HCT116 (cell line): ENCODE data around the gene LRP1B. TPM values are rescaled to one million over a fixed set of nuclear protein-coding genes. Genes with fewer than 3 reads are reported as not detected.

Experiments used
- ATAC-seq: fragments of 200-7000 bp; cut with Tn5 transposase; 2 replicates; pipeline ENCODE4 v1.9.1; 2020; ENCODE audit warnings: mild to moderate bottlenecking, moderate library complexity
- BruUV-seq: library from RNA; stranded (reverse); fragments of 400-500 nt; replicated peaks from 2 replicates; lab custom pipeline; 2021; lab: Mats Ljungman, UMichigan
- CTCF ChIA-PET: fragments of 300-600 bp; sonication (Branson Sonifier 250); formaldehyde crosslinking; loops from one replicate; lab custom pipeline; 2021; ENCODE audit warnings: antibody characterized with exemption; lab: Charles Lee
- POLR2A ChIA-PET: fragments of 300-600, 350-600 bp; sonication (Branson Sonifier 250); formaldehyde crosslinking; loops from one replicate; lab custom pipeline; 2021; ENCODE audit warnings: antibody characterized with exemption; lab: Charles Lee
- RAD21 ChIA-PET, 2 experiments: fragments of 300-600 bp; sonication (Branson Sonifier 250); formaldehyde crosslinking; loops; one replicate each; lab custom pipeline; 2023; ENCODE audit warnings: low total read pairs in 2 of 2; ENCODE audit not compliant: uncharacterized antibody in 2 of 2, unreplicated experiment in 2 of 2, low non-redundant PET in 1 of 2; lab: Charles Lee
- DNase-seq: peaks from one replicate; pipeline ENCODE4 v3.0.0-alpha.2; 2010; ENCODE audit warnings: low read depth, low spot score
- H2AFZ ChIP-seq: fragments of 200-600 bp; shearing (Covaris generic), sonication (generic); 2 replicates; pipeline ENCODE4 v1.6.1; 2017; ENCODE audit warnings: low read depth, mixed run types, mixed read lengths, antibody characterized with exemption, low read length; ENCODE audit not compliant: poor library complexity, severe bottlenecking
- H3K27ac ChIP-seq: 2 replicates; pipeline ENCODE4 v1.5.1; 2012; ENCODE audit warnings: low read depth, low read length
- H3K27me3 ChIP-seq: fragments of 200-600 bp; sonication (generic); 2 replicates; pipeline ENCODE4 v1.6.1; 2016; ENCODE audit warnings: mixed run types, low read length, mixed read lengths; ENCODE audit not compliant: insufficient read depth
- H3K36me3 ChIP-seq, 2 experiments: fragments of 200-500 bp in 1 of 2; fragments of 200-600 bp in 1 of 2; sonication (Bioruptor generic) in 1 of 2; sonication (generic) in 1 of 2; 2 replicates each; pipeline versions ENCODE4 v1.5.1 to v1.6.1; 2014 to 2016; ENCODE audit warnings: low read length in 2 of 2, inconsistent platforms in 1 of 2, mixed read lengths in 1 of 2, mixed run types in 1 of 2; ENCODE audit not compliant: insufficient read depth in 2 of 2, control insufficient read depth in 1 of 2
- H3K4me1 ChIP-seq, 2 experiments: fragments of 200-600 bp in 1 of 2; sonication (generic) in 1 of 2; 2 replicates each; pipeline versions ENCODE4 v1.5.1 to v1.6.1; 2012 to 2017; ENCODE audit warnings: low read length in 2 of 2, inconsistent platforms in 1 of 2, mild to moderate bottlenecking in 1 of 2, mixed read lengths in 1 of 2, mixed run types in 1 of 2, moderate library complexity in 1 of 2; ENCODE audit not compliant: insufficient read depth in 2 of 2, control insufficient read depth in 1 of 2
- H3K4me2 ChIP-seq: fragments of 200-600 bp; sonication (generic); 2 replicates; pipeline ENCODE4 v1.6.1; 2017; ENCODE audit warnings: mixed run types, low read length, mixed read lengths
- H3K4me3 ChIP-seq, 2 experiments: fragments of 200-600 bp in 1 of 2; sonication (generic) in 1 of 2; replicated peaks in 1 of 2; 2 replicates each; pipeline ENCODE4 v1.5.1; 2011 to 2016; ENCODE audit warnings: low read length in 2 of 2, control low read depth in 1 of 2, low read depth in 1 of 2, mild to moderate bottlenecking in 1 of 2, mixed read lengths in 1 of 2, mixed run types in 1 of 2
- H3K79me2 ChIP-seq: fragments of 200-600 bp; sonication (generic); 2 replicates; pipeline ENCODE4 v1.6.1; 2017; ENCODE audit warnings: mild to moderate bottlenecking, mixed run types, low read length, moderate library complexity, mixed read lengths; ENCODE audit not compliant: insufficient read depth
- H3K9ac ChIP-seq: fragments of 200-600 bp; sonication (generic); 2 replicates; pipeline ENCODE4 v1.6.1; 2016; ENCODE audit warnings: low read length, mixed read lengths
- H3K9me2 ChIP-seq: fragments of 200-600 bp; sonication (generic), shearing (Covaris generic); 2 replicates; pipeline ENCODE4 v1.6.1; 2017; ENCODE audit warnings: mixed run types, mild to moderate bottlenecking, moderate library complexity; ENCODE audit not compliant: insufficient read depth
- H3K9me3 ChIP-seq, 2 experiments: fragments of 200-500 bp in 1 of 2; fragments of 200-600 bp in 1 of 2; sonication (Bioruptor generic) in 1 of 2; sonication (generic) in 1 of 2; 2 replicates each; pipeline ENCODE4 v1.6.1; 2014 to 2017; ENCODE audit warnings: low read length in 2 of 2, mixed read lengths in 2 of 2, inconsistent platforms in 1 of 2, low read depth in 1 of 2, mild to moderate bottlenecking in 1 of 2, mixed run types in 1 of 2, moderate library complexity in 1 of 2; ENCODE audit not compliant: control insufficient read depth in 1 of 2, insufficient read depth in 1 of 2
- H4K20me1 ChIP-seq: fragments of 200-600 bp; sonication (generic), shearing (Covaris generic); 2 replicates; pipeline ENCODE4 v1.6.1; 2017; ENCODE audit warnings: mixed run types, mild to moderate bottlenecking, moderate library complexity; ENCODE audit not compliant: insufficient read depth
- CBX3 ChIP-seq: IDR thresholded peaks from 2 replicates; pipeline ENCODE4 v1.6.1; 2012; ENCODE audit warnings: low read depth
- EGR1 ChIP-seq: IDR thresholded peaks from 2 replicates; pipeline ENCODE4 v1.6.1; 2012; ENCODE audit warnings: low read depth
- ELF1 ChIP-seq: IDR thresholded peaks from 2 replicates; pipeline ENCODE4 v1.6.1; 2012; ENCODE audit warnings: low read depth, borderline replicate concordance
- EZH2 ChIP-seq: fragments of 200-600 bp; sonication (generic); IDR thresholded peaks from 2 replicates; pipeline ENCODE4 v1.6.1; 2017; ENCODE audit warnings: antibody characterized with exemption, mixed run types
- EZH2phosphoT487 ChIP-seq: fragments of 200-600 bp; IDR thresholded peaks from 2 replicates; pipeline ENCODE4 v1.6.1; 2018; ENCODE audit warnings: antibody characterized with exemption, borderline replicate concordance
- FOSL1 ChIP-seq: IDR thresholded peaks from 2 replicates; pipeline ENCODE4 v1.6.1; 2012; ENCODE audit warnings: low read depth
- JUND ChIP-seq: IDR thresholded peaks from 2 replicates; pipeline ENCODE4 v1.6.1; 2012
- POLR2A ChIP-seq: IDR thresholded peaks from 2 replicates; pipeline ENCODE4 v1.7.0; 2011; ENCODE audit warnings: borderline replicate concordance; ENCODE audit not compliant: insufficient read depth, insufficient read length; ENCODE audit errors: extremely low read depth
- POLR2AphosphoS5 ChIP-seq: IDR thresholded peaks from 2 replicates; pipeline ENCODE4 v1.6.1; 2011; ENCODE audit warnings: mild to moderate bottlenecking, low read depth, low read length, moderate library complexity
- RAD21 ChIP-seq: IDR thresholded peaks from 2 replicates; pipeline ENCODE4 v1.6.1; 2012; ENCODE audit warnings: low read depth, mild to moderate bottlenecking
- SIN3A ChIP-seq: IDR thresholded peaks from 2 replicates; pipeline ENCODE4 v1.6.1; 2012; ENCODE audit warnings: low read depth
- TCF7L2 ChIP-seq: IDR thresholded peaks from 2 replicates; pipeline ENCODE4 v1.7.0; 2011; ENCODE audit warnings: borderline replicate concordance, inconsistent platforms; ENCODE audit not compliant: insufficient read depth, insufficient read length; ENCODE audit errors: extremely low read depth
- YY1 ChIP-seq: IDR thresholded peaks from 2 replicates; pipeline ENCODE4 v1.6.1; 2011; ENCODE audit warnings: low read length, low read depth, moderate library complexity, mild to moderate bottlenecking; ENCODE audit not compliant: insufficient replicate concordance; ENCODE audit errors: extremely low read depth
- ZFX ChIP-seq: fragments of 450-650 bp; IDR thresholded peaks from 2 replicates; pipeline ENCODE4 v1.6.1; 2017
- ZNF274 ChIP-seq: fragments of 200-500 bp; sonication (Bioruptor generic); IDR thresholded peaks from 2 replicates; pipeline ENCODE4 v1.6.1; 2014; ENCODE audit warnings: mild to moderate bottlenecking, low read depth, low read length, inconsistent platforms
- intact Hi-C: fragments of 100-400 bp; cut with micrococcal nuclease; formaldehyde crosslinking; loops from 2 replicates; pipeline ENCODE4 v1.10.0; 2022
- total RNA-seq: library from RNA; stranded (reverse); gene quantifications from one replicate; pipeline ENCODE4 v1.2.1, GENCODE V29; 2021; ENCODE audit not compliant: unreplicated experiment
- TF ChIP-seq, protein P1 (sequence below): IDR thresholded peaks from 2 replicates; pipeline ENCODE4 v1.6.1; 2012
- TF ChIP-seq, protein P2 (sequence below), 3 experiments: fragments of 200-600 bp in 1 of 3; sonication (generic) in 1 of 3; IDR thresholded peaks in 2 of 3; conservative IDR thresholded peaks in 1 of 3; 2 replicates each; pipeline ENCODE4 v1.5.1; 2012 to 2017; ENCODE audit warnings: low read depth in 2 of 3, low read length in 2 of 3, antibody characterized with exemption in 1 of 3, borderline replicate concordance in 1 of 3, control low read depth in 1 of 3, mild to moderate bottlenecking in 1 of 3, mixed read lengths in 1 of 3, mixed run types in 1 of 3, moderate library complexity in 1 of 3; ENCODE audit not compliant: insufficient read depth in 1 of 3
- TF ChIP-seq, protein P3 (sequence below): IDR thresholded peaks from 2 replicates; pipeline ENCODE4 v1.6.1; 2012; ENCODE audit warnings: low read depth
- TF ChIP-seq, protein P4 (sequence below): IDR thresholded peaks from 2 replicates; pipeline ENCODE4 v1.6.1; 2011; ENCODE audit warnings: mild to moderate bottlenecking, low read length, moderate library complexity; ENCODE audit not compliant: insufficient replicate concordance; ENCODE audit errors: extremely low read depth
- TF ChIP-seq, protein P5 (sequence below): IDR thresholded peaks from 2 replicates; pipeline ENCODE4 v1.6.1; 2012

LRP1B gene
- total RNA-seq, 1 experiment from 2014 or later, result 0.34 TPM

DNA sequence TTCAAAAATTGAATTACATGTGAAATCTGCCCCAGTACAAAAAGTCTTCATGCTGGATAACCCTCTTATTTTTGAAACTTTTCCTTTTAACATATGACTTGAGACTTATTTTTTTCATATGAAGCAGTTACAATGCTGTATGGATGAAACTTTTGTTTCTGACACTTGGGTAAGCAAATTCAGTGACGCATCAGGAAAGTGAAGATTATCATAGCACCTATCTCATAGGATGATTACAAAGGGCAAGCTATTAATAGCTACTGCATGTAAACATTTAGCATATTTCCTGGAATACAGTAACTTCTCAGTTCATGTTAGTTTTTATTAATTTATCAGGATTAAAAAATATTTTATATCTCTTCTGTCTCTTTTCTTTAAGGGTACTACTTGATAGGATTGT, 1109.2 kb downstream of the LRP1B start:
- H2AFZ ChIP-seq, result no peak overlapping the region
- H3K4me3 ChIP-seq, result no peak overlapping the region
- RAD21 ChIA-PET, result no interaction called here
- H3K9me2 ChIP-seq, result no peaks in the 10 kb centered on the region
- no peak overlapping the region for H3K27ac ChIP-seq
- H3K9me3 ChIP-seq, result no peaks in the 10 kb centered on the region
- DNase-seq (no peak), ATAC-seq (no peak)
- H3K79me2 ChIP-seq, result no peaks in the 10 kb centered on the region
- no peak overlapping the region for H3K4me2 ChIP-seq
- no peaks in the 10 kb centered on the region for H3K36me3 ChIP-seq
- H3K27me3 ChIP-seq, result no peaks in the 10 kb centered on the region
- intact Hi-C loops, result no loop called here
- BruUV-seq, result no TSS peak
- no peak for TF ChIP-seq TCF7L2
- TF ChIP-seq CBX3, result no peak
- TF ChIP-seq ELF1, result no peak
- TF ChIP-seq POLR2A, result no peak
- no peak for TF ChIP-seq FOSL1
- TF ChIP-seq, protein P1, sequence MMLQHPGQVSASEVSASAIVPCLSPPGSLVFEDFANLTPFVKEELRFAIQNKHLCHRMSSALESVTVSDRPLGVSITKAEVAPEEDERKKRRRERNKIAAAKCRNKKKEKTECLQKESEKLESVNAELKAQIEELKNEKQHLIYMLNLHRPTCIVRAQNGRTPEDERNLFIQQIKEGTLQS, result no peak
- TF ChIP-seq RAD21, result no peak
- no peak for TF ChIP-seq JUND
- no peak for TF ChIP-seq YY1
- no peak for TF ChIP-seq ZNF274
- no peak for TF ChIP-seq POLR2AphosphoS5
- TF ChIP-seq, protein P2, sequence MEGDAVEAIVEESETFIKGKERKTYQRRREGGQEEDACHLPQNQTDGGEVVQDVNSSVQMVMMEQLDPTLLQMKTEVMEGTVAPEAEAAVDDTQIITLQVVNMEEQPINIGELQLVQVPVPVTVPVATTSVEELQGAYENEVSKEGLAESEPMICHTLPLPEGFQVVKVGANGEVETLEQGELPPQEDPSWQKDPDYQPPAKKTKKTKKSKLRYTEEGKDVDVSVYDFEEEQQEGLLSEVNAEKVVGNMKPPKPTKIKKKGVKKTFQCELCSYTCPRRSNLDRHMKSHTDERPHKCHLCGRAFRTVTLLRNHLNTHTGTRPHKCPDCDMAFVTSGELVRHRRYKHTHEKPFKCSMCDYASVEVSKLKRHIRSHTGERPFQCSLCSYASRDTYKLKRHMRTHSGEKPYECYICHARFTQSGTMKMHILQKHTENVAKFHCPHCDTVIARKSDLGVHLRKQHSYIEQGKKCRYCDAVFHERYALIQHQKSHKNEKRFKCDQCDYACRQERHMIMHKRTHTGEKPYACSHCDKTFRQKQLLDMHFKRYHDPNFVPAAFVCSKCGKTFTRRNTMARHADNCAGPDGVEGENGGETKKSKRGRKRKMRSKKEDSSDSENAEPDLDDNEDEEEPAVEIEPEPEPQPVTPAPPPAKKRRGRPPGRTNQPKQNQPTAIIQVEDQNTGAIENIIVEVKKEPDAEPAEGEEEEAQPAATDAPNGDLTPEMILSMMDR (IDR thresholded peaks at IDR 0.05 in 2 of 3, conservative IDR thresholded peaks at IDR 0.05 in 1 of 3; ENCODE audit: borderline replicate concordance in 1 of 3, insufficient read depth in 1 of 3, low read depth in 2 of 3, low read length in 2 of 3), result no peak
- no peak for TF ChIP-seq EZH2phosphoT487
- no peak for TF ChIP-seq EZH2
- TF ChIP-seq, protein P3, sequence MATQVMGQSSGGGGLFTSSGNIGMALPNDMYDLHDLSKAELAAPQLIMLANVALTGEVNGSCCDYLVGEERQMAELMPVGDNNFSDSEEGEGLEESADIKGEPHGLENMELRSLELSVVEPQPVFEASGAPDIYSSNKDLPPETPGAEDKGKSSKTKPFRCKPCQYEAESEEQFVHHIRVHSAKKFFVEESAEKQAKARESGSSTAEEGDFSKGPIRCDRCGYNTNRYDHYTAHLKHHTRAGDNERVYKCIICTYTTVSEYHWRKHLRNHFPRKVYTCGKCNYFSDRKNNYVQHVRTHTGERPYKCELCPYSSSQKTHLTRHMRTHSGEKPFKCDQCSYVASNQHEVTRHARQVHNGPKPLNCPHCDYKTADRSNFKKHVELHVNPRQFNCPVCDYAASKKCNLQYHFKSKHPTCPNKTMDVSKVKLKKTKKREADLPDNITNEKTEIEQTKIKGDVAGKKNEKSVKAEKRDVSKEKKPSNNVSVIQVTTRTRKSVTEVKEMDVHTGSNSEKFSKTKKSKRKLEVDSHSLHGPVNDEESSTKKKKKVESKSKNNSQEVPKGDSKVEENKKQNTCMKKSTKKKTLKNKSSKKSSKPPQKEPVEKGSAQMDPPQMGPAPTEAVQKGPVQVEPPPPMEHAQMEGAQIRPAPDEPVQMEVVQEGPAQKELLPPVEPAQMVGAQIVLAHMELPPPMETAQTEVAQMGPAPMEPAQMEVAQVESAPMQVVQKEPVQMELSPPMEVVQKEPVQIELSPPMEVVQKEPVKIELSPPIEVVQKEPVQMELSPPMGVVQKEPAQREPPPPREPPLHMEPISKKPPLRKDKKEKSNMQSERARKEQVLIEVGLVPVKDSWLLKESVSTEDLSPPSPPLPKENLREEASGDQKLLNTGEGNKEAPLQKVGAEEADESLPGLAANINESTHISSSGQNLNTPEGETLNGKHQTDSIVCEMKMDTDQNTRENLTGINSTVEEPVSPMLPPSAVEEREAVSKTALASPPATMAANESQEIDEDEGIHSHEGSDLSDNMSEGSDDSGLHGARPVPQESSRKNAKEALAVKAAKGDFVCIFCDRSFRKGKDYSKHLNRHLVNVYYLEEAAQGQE, result no peak
- TF ChIP-seq, protein P4, sequence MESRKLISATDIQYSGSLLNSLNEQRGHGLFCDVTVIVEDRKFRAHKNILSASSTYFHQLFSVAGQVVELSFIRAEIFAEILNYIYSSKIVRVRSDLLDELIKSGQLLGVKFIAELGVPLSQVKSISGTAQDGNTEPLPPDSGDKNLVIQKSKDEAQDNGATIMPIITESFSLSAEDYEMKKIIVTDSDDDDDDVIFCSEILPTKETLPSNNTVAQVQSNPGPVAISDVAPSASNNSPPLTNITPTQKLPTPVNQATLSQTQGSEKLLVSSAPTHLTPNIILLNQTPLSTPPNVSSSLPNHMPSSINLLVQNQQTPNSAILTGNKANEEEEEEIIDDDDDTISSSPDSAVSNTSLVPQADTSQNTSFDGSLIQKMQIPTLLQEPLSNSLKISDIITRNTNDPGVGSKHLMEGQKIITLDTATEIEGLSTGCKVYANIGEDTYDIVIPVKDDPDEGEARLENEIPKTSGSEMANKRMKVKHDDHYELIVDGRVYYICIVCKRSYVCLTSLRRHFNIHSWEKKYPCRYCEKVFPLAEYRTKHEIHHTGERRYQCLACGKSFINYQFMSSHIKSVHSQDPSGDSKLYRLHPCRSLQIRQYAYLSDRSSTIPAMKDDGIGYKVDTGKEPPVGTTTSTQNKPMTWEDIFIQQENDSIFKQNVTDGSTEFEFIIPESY, result no peak
- no peak for TF ChIP-seq EGR1
- no peak for TF ChIP-seq ZFX
- TF ChIP-seq, protein P5, sequence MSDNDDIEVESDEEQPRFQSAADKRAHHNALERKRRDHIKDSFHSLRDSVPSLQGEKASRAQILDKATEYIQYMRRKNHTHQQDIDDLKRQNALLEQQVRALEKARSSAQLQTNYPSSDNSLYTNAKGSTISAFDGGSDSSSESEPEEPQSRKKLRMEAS, result no peak
- no peak for TF ChIP-seq SIN3A
- peaks cover 0 to 5% of the 10 kb centered on the region in 2 experiments; a peak in 1 of 4 replicates for H3K4me1 ChIP-seq
- CTCF ChIA-PET, result no interaction called here
- no peaks in the 10 kb centered on the region for H4K20me1 ChIP-seq
- H3K9ac ChIP-seq, result no peak overlapping the region
- POLR2A ChIA-PET, result no interaction called here
